GM13976 (cell line): ENCODE results near the gene GPR150.
A peak's percentile ranks its signal among the peaks of the same experiment; 100 is the strongest.
"Not testable (repeated sequence)": the region's sequence is repeated elsewhere in the genome, so short reads cannot be mapped to it uniquely, and the experiment has no call there.

Experiments used
- DNase-seq: peaks from one replicate; pipeline ENCODE4 v3.0.0; 2012; ENCODE audit warnings: low spot score
- CTCF ChIP-seq: IDR thresholded peaks from 2 replicates; pipeline ENCODE4 v1.5.1; 2012; ENCODE audit warnings: borderline replicate concordance, mild to moderate bottlenecking; ENCODE audit not compliant: insufficient read depth; ENCODE audit errors: extremely low read depth, missing control alignments, control extremely low read depth
- in situ Hi-C: fragments of 300-500 bp; cut with MboI; formaldehyde crosslinking; loops from one replicate; pipeline ENCODE4 v1.12.0; 2022; ENCODE audit warnings: low sequenced_read_pairs, mixed read lengths, inconsistent platforms; ENCODE audit not compliant: unreplicated experiment

GPR150 gene

GRCh38 chr5:95638632-95639031, 18.7 kb downstream of the GPR150 start:
- in situ Hi-C loops = no loop called here
- TF ChIP-seq CTCF = no peak
- no peak for DNase-seq

- TF ChIP-seq CTCF = no peak
- in situ Hi-C loops = no loop called here
- DNase-seq = no peak
Measured at GRCh38 chr5:95641741-95642220, 21.9 kb downstream of the GPR150 start.

- in situ Hi-C loops = no loop called here
- TF ChIP-seq CTCF = no peak
- DNase-seq = no peak
Measured at GRCh38 chr5:95643152-95643551, 23.3 kb downstream of the GPR150 start.

DNA sequence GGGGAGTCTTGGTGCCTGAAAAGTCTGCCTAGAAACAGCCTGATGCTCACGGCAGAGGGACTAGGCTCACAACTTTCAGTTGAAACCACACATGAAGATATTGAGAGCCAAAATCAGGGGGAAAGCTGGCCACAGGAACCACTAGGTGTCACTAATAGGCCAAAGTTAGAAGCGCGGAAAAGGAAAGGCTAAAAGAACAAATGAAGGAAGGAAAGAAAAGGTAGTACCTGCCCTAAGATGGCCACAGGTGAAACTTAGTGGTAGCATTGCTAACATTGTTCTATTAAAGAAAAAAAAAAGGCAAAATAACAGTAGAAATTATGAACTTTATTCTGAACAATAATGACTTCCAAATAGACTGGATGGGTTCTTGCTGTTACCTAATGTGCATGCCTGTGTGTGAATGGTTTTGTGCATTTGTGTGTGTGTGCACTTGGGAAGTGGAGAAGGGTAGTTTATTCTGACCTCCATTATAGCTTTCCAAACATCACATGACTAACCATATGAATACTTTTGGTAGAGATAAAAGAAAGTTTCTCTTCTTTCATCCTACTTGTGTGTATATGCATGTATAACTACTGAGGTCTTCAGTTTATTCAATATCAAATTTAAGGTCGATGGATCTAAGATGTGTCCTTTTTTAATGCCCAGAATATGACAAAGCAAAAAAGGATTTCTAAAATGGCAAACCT, 24.6 kb downstream of the GPR150 start:
- peak; percentile 82 for TF ChIP-seq CTCF
- in situ Hi-C loops = no loop called here
- peak; percentile 44 for DNase-seq

DNA sequence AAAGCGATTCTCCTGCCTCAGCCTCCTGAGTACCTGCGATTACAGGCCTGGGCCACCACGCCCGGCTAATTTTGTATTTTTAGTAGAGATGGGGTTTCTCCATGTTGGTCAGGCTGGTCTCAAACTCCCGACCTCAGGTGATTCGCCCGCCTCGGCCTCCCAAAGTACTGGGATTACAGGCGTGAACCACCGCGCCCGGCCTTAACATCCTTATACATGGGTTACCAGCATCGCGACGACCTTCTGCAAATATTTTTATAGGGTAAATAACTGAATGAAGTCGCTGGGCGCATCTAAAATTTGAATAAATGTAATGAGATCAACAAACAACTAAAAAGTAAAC, 26.3 kb downstream of the GPR150 start:
- in situ Hi-C loops, DNase-seq: not testable (repeated sequence)

DNA sequence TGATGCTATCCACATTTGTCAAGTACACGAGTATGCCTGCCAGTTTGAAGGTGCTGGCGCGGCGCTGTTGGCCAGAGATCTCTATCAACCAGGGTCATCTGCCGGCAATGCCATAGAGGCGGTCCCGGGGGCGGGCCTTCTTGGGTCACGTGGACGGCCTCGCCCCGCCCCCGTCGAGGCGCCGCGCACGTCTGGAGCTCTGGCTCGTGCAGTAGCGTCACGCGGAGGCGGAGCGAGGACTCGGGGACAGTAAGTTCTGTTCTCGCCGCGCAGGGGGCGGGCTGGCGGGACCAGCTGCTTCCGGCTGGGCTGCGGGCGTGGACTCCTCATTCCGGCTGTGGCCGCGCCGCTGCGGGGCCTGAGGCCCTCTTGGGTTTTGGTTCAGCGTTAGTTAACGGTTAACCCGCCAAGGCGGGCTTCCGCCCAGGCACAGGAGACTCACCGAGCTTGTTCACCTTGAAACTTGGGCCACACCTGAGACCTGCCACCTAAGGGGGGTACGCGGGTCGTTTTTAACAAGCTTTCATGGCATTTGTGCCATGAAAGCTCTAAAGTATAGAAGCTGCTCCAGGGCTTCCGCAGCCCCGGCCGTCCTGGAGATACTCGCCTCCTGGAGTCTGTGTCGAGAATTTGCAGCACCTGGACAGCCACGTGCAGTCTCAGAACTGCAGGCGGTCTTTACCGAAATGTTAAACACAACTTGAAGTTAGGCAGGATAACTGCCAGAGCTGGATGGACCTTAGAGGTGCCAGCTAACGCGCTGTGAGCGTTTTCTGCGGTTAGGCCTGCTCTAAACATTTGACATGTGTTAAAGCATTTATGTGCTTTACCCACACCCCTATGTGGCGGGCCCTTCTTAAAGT, 26.9 kb downstream of the GPR150 start, which contains the start of gene RFESD:
Gene RFESD, plus strand, starts transcription at position 209 of the 863 bp plus-strand sequence. CDS start 5,495 bp downstream, outside the sequence.
- DNase-seq = peak; percentile 93
- TF ChIP-seq CTCF = no peak
- in situ Hi-C loops = no loop called here

- in situ Hi-C loops = no loop called here
- no peak for TF ChIP-seq CTCF
- DNase-seq = peak; percentile 25
Measured at GRCh38 chr5:95647886-95648860, 28.3 kb downstream of the GPR150 start.
